AML-193 (cell line): ENCODE data around the gene AANAT.

Experiments used
- DNase-seq, 2 experiments: peaks; one replicate each; lab custom pipeline; 2025; lab: John Stamatoyannopoulos, UW

Gene AANAT

DNA sequence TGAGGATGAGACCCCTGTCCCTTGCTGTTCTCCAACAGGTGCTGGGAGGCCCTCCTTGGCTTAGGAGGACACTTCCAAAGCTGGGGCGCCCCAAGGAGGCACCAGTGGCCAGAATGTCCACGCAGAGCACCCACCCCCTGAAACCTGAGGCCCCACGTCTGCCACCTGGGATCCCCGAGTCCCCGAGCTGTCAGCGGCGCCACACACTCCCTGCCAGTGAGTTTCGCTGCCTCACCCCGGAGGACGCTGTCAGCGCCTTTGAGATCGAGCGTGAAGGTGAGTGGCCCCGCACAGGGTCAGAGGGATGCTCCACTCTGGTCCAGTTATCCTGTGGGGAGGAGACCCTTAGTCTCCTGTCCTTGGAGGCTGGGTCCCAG is 1.2 kb downstream of the AANAT start:
- no peak for DNase-seq

DNA sequence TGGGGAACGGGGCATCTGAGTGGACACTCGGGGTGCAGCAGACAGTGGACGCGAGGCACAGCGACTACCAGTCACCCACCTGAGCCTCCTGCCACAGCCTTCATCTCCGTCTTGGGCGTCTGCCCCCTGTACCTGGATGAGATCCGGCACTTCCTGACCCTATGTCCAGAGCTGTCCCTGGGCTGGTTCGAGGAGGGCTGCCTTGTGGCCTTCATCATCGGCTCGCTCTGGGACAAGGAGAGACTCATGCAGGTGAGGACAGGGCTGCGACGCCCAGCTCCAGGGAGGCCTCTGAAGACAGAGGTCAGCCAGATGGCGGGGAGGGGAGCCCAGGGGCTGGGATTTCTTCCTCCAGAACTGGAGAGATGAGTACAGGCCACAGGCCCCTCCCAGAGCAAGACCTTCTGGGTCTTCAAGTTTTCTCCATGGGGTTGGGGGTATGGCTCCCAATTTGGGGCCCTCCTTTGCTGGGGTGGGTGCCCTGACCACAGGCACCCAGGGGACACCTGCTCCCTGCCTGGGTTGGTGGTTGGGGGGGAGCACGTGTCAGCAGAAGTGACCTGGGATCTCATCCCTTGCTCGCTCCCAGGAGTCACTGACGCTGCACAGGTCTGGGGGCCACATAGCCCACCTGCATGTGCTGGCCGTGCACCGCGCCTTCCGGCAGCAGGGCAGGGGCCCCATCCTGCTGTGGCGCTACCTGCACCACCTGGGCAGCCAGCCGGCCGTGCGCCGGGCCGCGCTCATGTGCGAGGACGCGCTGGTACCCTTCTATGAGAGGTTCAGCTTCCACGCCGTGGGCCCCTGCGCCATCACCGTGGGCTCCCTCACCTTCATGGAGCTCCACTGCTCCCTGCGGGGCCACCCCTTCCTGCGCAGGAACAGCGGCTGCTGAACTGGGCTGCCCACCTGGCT is 1.9 kb downstream of the AANAT start:
- DNase-seq = no peak

DNA sequence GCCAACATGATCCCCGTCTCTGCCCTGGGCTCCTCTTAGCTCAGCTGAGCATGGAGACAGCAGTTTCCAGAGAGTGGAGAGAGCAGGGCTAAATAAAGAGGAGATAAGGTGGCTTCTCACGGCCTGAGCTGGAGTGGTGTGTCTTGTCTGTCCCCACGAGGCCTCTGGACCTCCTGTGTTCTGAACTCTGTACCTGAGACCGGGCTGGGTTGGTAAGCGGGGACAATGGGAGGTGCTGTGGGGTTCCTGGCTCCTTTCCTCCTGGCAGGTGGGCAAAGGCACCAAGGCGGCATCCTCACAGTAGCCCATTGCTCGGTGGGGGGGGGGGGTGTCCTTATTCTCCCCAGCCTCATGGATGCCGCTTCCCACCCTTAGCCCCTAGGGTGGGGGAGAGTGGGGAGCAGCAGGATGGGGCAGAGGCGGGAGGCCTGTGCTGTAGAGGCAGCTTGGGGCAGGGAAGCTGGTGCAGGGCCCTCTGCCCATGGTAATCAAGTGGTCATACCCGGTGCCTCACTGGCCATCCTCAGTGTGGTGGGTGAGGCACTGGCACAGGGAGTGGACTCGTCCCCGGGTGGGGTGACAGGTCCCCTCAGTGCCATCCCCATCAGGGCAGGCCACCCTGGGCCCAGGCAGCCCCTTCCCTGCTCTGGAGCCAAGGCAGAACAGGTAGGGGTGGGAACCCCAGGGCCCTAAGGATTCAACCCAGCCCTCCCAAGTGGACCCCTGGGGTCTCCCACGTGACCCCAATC is 2.8 kb downstream of the AANAT start:
- no peak for DNase-seq

DNA sequence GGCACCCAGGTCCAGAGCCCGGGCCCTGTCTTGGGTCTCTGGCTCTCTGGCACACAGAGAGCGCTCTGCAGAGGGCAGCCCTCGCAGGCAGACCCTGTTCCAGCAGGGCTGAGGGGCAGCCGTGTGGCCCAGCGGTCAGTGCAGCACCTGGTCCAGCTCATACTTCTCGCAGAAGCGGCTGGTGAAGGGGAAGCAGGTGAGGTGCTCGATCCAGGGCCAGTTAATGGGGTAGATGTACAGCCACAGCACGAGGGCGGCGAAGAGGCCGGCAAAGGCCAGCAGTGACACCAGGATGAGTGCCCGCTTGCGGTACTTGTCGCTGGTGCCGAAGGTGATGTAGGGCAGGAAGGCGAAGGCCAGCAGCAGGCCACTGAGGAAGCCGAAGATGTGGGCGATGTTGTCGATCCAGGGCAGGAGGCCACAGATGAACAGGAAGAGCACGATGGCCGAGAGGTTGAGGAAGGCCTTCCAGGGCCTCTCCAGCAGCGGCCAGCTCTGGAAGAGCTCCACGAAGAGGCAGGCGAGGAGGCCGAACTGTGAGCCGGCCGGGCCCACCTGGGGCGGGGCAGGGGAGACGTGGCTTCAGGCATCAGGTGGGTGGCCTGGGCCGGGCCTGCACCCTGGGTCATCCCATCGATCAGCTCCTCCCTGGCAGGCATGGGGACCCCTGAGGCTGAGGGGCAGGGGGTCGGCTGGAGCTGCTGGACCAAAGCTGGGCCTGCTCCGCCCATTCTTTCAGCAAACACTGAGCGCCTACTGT is 4.3 kb downstream of the AANAT start:
- no peak for DNase-seq

DNA sequence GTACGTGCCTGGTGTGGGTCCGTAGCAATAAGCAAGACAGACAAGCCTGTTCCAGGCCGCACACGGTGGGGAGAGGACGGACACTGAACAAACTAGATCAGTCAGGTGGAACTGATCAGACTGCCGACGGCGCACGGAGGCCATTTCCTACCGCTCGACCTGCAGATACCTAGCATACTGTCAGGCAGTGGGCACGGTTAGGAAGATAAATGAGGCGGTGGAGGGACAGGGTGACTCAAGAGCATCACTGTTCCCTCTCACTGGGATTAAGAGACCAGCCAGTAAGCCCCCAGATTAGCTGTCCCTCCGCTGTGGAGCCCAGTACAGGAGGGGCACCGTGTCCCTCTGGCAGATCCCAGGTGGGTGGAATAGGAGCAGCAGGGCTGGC is 4.8 kb downstream of the AANAT start:
- DNase-seq = no peak

DNA sequence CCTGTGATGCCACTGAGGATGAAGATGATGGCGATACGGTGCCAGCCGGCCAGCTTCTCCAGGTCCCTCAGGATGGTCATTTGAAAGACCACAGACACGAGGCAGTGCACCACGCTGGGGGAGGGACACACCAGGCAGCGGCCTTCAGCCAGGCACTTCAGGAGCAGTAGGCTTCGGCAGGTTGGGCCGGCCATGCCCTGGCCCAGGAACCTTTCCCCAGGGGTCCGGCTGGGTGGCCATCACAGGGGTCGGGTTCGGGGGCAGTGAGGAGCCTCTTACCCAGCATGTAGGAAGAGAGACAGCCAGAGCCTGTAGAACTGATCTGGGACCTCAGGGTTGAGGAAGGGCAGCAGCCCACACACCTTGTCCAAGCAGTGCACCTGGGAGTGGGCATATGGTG is 5.3 kb downstream of the AANAT start:
- no peak for DNase-seq

DNA sequence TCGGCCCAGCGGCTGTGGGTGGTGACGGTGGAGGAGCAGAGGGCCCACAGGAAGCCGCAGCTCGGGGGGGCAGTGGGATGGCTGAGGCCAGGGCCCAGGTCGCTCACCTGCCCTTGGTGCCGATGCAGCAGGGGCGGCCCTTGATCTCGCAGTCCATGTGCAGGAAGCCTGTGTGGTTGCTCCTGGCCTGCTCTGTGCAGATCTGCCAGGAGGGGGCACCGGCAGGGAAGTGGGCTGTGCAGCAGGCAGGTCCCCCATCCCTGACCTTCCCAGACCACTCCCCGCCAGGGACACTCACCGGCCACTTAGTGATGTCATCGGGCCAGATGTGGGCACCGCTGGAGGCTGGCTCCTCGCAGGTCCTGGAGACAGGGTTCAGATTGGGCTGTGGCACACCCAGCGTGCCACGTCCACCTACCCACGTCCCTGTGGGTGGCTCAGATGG is 6.2 kb downstream of the AANAT start:
- DNase-seq = no peak

DNA sequence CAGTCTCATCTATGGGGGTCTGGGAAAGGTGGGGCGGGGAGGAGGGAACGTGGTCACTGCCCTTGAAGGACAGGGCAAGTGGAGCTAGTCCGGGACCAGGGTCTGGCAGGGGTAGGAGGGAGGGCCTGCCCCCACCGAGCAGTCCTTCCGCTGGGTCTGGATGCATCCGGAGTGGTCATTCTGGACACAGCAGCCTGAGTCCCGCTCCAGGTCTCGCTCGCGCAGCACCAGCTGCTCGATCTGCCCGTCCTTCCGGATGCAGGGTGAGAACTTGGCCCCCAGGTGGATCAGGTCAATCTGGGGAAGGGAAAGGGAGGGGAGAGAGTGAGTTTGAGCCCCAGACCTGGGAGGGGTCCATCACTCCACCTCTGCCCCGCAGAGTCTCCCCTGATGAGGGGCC is 6.8 kb downstream of the AANAT start:
- DNase-seq = no peak

DNA sequence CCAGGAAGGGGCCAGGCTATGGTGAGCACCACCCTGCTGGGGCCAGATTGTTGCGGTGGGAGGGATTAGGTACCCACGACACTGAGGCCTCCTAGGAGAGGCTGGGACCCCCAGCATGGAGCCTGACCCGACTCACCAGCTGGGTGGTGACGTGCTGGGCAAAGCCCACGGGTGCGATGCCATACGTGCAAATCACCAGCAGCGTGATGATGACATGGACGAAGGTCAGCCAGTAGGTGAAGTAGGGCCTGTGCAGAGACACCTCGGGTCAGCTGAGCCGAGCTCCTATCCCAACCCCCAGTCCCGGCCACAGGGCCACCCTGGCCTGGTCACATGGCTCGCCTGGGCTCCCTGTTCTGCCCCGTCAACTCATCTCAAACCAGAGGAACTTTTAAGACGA is 7.5 kb downstream of the AANAT start:
- no peak for DNase-seq

DNA sequence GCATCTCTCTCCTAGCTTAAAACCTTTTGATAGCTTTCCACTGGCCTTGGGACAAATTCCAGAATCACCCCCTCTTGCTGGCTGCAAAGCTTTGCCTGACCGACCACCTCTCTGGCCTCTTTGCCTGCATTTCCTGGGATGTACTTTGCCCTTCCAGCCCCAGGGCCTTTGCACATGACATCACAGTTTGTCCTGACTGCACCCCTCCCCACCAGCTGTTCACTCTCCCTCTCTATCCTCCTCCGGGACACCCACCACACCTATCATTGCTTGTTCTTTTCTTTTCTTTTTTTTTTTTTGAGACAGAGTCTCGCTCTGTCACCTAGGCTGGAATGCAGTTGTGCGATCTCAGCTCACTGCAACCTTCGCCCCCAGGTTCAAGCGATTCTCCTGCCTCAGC is 7.9 kb downstream of the AANAT start:
- no peak for DNase-seq

DNA sequence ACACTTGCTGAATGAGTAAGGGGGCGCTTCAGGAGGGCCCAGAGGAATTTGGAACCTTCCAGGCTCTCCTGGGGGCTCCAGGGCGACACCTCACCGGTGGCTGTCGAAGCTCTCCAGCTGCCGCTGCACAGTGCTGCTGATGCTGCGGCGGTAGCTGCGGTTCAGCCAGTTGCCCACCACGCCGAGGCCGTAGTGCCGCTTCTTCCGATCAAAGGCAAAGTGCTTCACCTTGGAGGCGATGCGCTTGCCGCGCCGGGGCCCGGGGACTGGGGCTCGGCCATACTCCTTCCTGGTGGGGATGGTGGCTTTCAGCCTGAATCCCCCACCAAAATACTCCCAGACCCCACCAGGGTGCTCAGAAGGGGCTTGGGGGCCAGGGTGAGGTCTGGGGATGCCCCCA is 9.3 kb downstream of the AANAT start:
- DNase-seq = no peak

DNA sequence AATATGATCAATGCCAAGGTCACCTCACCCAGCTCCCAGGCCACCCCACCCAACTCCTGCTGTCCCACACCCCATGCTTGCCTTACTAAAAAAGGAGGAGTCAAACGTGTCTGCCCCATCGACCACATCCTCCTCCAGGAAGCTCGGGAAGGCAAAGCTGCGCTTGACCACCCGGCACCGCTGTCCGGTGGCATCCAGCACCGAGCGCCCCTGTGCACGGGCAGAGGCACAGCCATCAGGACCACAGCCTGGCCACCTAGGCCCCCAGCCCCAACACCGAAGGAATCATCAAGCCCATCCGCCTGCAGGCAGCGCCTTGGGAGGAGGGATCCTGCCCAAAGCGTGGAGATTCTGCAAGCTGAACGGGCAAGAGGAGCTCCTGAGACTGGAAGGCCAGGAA is 10.2 kb downstream of the AANAT start:
- no peak for DNase-seq

DNA sequence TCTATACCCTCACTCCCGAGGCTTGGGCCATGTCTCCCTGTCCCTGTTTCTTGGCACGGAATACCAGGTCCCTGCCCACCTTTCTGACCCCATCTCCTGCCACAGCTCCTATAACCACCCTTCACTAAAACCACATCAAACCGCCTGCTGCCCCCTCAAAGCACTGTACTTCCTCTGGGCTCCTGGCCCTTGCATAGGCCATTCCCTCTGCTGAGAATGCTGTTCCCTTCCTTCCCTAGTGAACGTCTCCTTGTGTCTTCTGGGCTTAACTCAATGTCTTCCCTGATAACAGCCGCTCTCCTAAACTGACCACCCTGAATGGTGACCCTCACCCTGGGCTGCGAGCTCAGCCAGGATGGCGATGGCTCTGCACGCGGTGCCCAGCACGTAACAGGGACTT is 10.7 kb downstream of the AANAT start:
- no peak for DNase-seq

DNA sequence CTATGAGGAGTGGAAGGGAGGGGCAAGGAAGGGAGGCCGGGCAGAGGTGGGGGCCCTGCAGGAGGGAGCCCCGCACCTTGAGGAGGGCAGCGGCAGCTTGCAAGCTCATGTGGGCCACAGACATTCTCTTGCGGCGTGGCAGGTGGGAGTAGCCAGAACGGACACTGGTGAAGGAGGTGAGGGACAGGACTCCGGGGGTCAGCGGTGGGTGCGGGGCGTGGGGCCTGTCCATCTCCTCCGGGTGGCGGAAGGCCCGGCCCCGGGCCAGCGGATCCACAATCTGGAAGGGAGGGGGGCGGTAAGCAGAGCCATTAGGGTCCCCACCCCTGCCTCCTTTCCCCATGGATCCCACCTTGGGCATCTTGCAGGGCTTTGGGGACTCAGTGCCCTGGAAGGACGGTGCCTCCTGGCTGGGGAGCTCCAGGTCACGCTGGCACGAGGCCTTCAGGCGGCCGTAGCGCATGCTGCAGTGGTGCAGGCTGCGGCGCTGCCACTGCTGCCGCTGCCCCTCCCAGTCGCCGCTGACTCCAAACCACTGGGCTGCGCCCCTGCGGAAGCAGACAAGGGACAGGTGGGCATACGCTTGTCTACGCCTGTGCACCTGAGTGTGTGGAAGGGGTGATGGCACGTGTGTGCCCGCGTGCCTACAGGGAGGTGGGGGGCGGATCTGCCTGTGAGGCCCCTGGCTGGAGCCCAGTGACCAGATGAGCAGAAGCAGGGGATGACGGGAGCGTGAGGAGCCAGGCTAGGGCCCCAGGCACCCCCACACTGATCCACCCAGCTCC is 11.5 kb downstream of the AANAT start:
- no peak for DNase-seq

DNA sequence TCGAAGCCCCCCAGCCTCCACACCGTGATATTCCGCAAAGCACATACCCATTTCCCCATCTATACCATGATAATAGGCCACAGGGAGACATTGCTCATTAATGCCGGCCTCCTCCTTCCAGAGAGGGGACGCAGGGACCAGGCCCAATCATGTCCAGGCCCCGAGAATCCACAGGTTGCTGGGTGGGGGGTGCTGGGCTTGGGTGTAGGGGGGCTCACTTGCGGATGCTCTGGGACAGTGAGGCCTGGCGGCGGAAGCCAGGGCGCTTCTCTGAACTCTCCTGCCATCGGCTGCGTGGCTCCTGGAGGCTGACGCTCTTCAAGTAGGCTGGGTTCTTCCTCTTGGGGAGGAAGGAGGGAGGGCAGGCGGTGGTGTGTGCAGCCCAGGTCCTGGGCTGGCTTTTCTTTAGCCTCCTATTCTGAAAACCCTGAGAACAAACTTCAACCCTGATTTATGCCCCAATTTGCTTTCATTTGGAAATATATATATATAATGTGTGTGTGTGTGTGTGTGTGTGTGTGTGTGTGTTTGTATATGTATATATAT is 12.2 kb downstream of the AANAT start:
- DNase-seq = no peak

DNA sequence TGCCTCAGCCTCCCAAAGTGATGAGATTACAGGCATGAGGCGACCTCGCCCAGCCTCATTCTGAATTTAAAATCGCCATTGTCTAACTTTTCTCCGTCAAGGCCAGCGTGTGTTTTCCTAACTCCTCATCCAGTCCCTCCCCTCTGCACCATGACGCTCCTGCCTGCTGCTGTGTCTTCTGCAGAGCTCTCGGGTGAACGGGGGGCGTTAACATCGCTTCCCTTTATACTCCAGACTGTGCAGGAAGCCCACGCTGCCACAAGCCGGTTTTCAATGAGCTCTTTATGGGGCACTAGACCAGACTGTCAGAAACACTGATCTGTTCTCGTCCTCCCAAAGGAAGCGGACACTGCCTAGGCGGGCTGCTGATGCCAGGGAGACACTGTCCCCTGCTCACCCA is 13.2 kb downstream of the AANAT start:
- no peak for DNase-seq

DNA sequence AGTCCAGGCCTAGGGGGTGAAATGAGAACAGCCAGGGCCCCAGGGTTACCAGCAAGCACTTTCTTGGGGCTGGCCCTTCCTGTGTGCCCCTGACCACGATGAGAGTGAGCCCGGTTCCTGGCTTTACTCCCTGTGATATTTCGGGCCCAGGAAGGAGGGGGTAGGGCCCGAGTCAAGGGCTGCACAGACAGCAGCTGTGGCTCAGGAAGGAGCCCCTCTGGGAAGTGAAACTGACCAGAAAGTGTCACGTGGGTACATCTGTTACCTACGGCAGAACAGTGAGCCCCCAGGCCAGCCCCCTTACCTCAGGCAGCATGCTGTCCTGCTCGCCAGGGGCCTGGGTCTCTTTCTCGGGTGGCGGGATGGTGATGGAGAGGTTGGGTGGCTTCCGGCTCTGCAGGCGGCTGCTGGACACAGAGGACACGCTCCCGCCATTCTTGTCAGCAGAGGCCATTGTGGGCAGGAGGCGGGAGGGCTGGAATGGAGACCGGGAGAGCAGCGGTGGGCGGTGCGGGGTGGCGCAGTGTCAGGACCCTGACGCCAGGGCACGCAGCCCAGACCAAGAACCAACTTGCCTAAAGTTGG is 13.8 kb downstream of the AANAT start:
- DNase-seq = no peak

DNA sequence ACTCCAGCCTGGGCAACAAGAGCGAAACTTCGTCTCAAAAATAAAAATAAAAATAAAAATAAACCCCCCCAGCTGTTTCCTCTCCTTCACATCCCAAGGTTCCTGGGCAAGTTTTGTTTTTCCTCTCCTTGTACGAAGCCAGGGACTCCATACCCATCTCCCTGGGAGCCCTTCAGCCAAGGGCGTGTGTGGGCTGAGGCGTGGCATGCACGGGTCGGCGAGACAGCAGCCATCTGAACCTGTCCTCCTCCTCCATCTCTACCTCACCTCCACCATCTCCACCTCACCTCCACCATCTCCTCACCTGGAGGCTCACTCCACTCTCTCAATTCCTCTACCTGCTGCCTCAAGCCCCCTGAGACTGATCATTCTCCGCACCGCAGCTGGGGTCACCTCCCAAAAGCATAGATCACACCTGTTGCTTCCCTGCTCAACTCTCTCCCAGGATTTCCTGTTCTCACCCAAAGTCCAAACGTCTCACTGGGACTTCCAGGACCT is 16.9 kb downstream of the AANAT start:
- no peak for DNase-seq

DNA sequence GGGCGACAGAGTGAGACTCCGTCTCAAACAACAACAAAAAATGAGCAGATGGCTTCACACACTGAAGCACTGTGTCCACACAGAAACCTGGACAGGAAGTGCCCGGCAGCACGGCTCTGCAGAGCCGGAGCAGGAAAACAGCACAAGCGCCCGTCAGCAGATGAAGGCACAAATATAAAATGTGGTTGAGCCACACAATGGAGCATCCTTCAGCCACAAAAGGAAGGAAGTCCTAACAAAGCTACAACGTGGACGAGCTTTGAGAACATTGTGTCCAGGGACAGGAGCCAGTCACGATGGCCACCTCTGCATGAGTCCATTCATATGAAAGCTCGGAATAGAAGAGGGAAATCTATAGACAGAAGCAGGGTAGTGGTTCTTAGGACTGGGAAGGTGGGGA is 18.2 kb downstream of the AANAT start:
- no peak for DNase-seq

DNA sequence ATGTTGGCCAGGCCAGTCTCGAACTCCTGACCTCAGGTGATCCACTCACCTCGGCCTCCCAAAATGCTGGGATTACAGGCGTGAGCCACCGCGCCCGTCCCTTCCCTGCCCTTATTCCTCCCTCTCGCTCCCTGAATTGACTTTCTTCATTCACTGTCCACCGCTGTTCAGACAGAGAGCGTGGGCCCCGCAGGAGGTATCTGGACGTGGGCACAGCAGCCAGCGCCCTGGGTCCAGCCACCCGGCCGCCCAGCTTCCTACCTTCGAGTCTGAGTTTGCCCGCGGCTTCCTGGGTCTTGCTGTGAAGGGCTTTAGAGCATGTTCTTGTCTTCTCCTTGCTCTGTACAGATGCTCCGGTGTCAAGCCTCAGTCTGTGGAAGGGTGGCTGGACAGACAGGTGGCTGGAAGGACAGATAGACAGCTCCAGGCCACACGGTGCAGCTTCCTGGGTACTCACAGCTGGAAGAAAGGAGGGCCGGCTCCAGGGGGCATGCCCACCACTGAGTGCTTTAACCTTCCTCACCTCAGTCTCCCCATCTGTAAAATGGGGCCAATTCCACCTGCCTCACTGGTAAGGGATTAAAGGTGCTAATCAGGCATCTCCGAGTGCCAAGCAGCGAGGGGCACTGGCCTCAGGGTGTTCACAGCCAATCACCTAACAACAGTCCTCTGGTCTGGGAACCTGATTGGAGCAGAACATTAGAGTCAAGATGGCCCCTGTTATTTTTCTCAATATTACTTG is 20.2 kb downstream of the AANAT start:
- no peak for DNase-seq
